HUES6 (cell line): Measurements from ENCODE around the gene EAF2.

ENCODE experiments used
- H3K27ac ChIP-seq: 2 replicates; pipeline ENCODE4 v1.7.0; 2013; ENCODE audit warnings: low read depth, mild to moderate bottlenecking, low read length, inconsistent platforms
- H3K27me3 ChIP-seq: 2 replicates; pipeline ENCODE4 v1.6.1; 2013; ENCODE audit warnings: low read length; ENCODE audit not compliant: control insufficient read depth, insufficient read depth
- H3K36me3 ChIP-seq: 2 replicates; pipeline ENCODE4 v1.6.1; 2013; ENCODE audit warnings: low read length; ENCODE audit not compliant: control insufficient read depth, insufficient read depth
- H3K4me1 ChIP-seq: 2 replicates; pipeline ENCODE4 v1.6.1; 2013; ENCODE audit warnings: low read length; ENCODE audit not compliant: control insufficient read depth, insufficient read depth
- H3K4me3 ChIP-seq: 2 replicates; pipeline ENCODE4 v1.5.1; 2013; ENCODE audit warnings: low read depth, low read length
- H3K9ac ChIP-seq: one replicate; pipeline ENCODE4 v1.6.1; 2013; ENCODE audit warnings: mild to moderate bottlenecking, low read length
- H3K9me3 ChIP-seq: 2 replicates; pipeline ENCODE4 v1.6.1; 2013; ENCODE audit warnings: low read depth, low read length; ENCODE audit not compliant: control insufficient read depth, insufficient read depth

Gene EAF2

GRCh38 chr3:121896823-121897222 is 61.8 kb downstream of the EAF2 start:
- H3K27me3 ChIP-seq, result no peaks in the 10 kb centered on the region
- peaks cover 23% of the 10 kb centered on the region for H3K4me1 ChIP-seq
- no peaks in the 10 kb centered on the region for H3K9me3 ChIP-seq
- no peaks in the 10 kb centered on the region for H3K36me3 ChIP-seq
- H3K9ac ChIP-seq, result no peak overlapping the region
- no peak overlapping the region for H3K27ac ChIP-seq
- H3K4me3 ChIP-seq, result no peak overlapping the region

DNA sequence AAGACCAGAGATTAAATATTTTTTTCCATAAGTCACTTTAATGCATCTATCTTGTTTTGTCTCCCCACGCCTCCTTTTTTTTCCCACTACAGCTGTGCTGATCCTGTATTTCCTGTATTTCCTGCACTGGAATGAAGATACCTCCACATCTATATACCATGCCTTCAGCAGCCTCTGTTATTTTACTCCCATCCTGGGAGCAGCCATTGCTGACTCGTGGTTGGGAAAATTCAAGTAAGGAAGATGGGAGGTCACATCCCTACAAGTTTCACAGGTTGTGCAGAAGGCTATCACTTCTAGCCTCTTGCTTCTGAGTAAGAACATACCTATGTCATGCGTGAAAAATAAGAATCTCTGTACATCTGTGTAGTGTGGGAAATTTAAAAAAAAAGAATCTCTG is 62.3 kb downstream of the EAF2 start:
- H3K9ac ChIP-seq, result no peak overlapping the region
- H3K27ac ChIP-seq, result no peak overlapping the region
- H3K36me3 ChIP-seq, result no peaks in the 10 kb centered on the region
- no peaks in the 10 kb centered on the region for H3K27me3 ChIP-seq
- H3K4me1 ChIP-seq, result peaks cover 23% of the 10 kb centered on the region
- H3K4me3 ChIP-seq, result no peak overlapping the region
- no peaks in the 10 kb centered on the region for H3K9me3 ChIP-seq

DNA sequence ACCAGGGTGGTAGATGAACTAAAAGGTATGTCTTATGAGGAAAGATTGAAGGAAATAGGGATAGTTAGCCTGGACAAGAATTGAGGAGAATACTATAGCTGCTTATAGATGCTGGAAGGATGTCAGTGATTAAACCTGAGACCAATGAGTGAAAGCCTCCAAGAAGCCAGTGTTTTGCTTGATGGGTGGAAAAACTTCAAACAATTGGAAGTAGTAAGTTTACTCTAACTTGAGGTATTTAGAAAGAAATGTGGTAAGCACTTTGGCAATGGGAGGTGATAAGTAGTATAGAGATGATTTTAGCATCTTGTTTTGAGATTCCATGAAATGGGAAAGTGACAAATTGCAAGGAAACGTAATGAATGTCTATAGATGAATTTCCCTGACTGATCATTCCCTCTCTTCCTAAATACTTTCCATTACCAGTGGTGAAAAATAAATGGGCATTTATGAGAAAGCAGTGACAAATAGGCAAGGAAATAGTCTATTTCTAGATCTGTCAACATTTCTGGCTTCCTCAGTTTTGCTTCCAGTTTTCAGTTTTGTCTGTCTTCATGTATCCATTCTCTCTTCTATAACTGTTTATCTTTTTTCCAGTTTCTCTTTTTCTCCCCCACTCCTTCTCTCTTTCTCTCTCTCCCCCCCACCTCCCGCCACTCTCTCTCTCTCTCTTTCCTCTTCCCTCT is 78.4 kb downstream of the EAF2 start:
- no peak overlapping the region for H3K27ac ChIP-seq
- H3K4me3 ChIP-seq, result no peak overlapping the region
- H3K9me3 ChIP-seq, result peaks cover under 1% of the 10 kb centered on the region
- no peak overlapping the region for H3K9ac ChIP-seq
- no peaks in the 10 kb centered on the region for H3K27me3 ChIP-seq
- no peaks in the 10 kb centered on the region for H3K36me3 ChIP-seq
- peaks cover 8% of the 10 kb centered on the region for H3K4me1 ChIP-seq

- Histone ChIP-seq H3K9me3 (no peaks in the 10 kb centered on the region), H3K9ac (no peak overlapping the region), H3K4me1 (peaks cover 8% of the 10 kb centered on the region), H3K27ac (no peak overlapping the region), H3K36me3 (no peaks in the 10 kb centered on the region), H3K4me3 (no peak overlapping the region), H3K27me3 (no peaks in the 10 kb centered on the region)
Observed at GRCh38 chr3:121914081-121914998, 79.3 kb downstream of the EAF2 start.

DNA sequence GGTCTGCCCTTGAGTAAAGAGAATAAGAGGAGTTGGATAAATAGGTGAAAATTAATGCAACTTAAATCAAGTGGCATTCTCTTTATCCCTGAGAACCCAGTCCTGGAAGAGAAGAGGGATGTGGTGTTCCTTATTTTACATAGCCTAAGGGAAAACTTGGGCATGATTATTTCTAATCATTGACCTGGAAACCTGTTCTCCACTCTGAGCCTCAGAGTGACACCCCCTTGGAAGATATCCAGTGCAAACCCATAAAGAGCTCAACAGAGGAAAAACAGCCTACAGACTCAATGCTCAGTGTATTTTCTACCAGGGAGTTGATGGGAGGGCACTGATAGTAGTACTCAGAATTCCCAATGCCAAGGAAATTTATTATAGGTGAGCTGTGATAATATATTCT is 81.2 kb downstream of the EAF2 start:
- Histone ChIP-seq H3K36me3 (no peaks in the 10 kb centered on the region), H3K27ac (no peak overlapping the region), H3K27me3 (no peaks in the 10 kb centered on the region), H3K9me3 (no peaks in the 10 kb centered on the region), H3K4me3 (no peak overlapping the region), H3K9ac (no peak overlapping the region), H3K4me1 (peaks cover 8% of the 10 kb centered on the region)

- no peak overlapping the region for H3K9ac ChIP-seq
- no peaks in the 10 kb centered on the region for H3K9me3 ChIP-seq
- no peaks in the 10 kb centered on the region for H3K27me3 ChIP-seq
- no peaks in the 10 kb centered on the region for H3K36me3 ChIP-seq
- H3K4me1 ChIP-seq, result peaks cover 8% of the 10 kb centered on the region
- no peak overlapping the region for H3K27ac ChIP-seq
- no peak overlapping the region for H3K4me3 ChIP-seq
Observed at GRCh38 chr3:121918779-121919483, 83.9 kb downstream of the EAF2 start.

GRCh38 chr3:121924734-121925133 is 89.7 kb downstream of the EAF2 start:
- Histone ChIP-seq H3K9ac (no peak overlapping the region), H3K4me1 (0 out of 2 replicates have a peak, but pooled peaks cover 6% of the 10 kb centered on the region), H3K27me3 (no peaks in the 10 kb centered on the region), H3K9me3 (no peaks in the 10 kb centered on the region), H3K27ac (no peak overlapping the region), H3K4me3 (no peak overlapping the region), H3K36me3 (no peaks in the 10 kb centered on the region)

- H3K4me3 ChIP-seq, result no peak overlapping the region
- no peaks in the 10 kb centered on the region for H3K9me3 ChIP-seq
- H3K4me1 ChIP-seq, result 0 out of 2 replicates have a peak, but pooled peaks cover 6% of the 10 kb centered on the region
- no peak overlapping the region for H3K9ac ChIP-seq
- no peaks in the 10 kb centered on the region for H3K27me3 ChIP-seq
- no peak overlapping the region for H3K27ac ChIP-seq
- no peaks in the 10 kb centered on the region for H3K36me3 ChIP-seq
Observed at GRCh38 chr3:121926380-121926779, 91.4 kb downstream of the EAF2 start.
